Measurements from ENCODE around the gene SLC19A3. TPM values are rescaled to one million over a fixed set of nuclear protein-coding genes. Genes with fewer than 3 reads are reported as not detected.

The SLC19A3 gene
- 3.1 TPM for total RNA-seq

GRCh38 chr2:227717687-227718567 is at the start of gene SLC19A3:
SLC19A3 (minus strand) TSS chr2:227718028; CDS start chr2:227702318, 15,710 bp downstream.

GRCh38 chr2:227745594-227745993 is 27.8 kb upstream of the SLC19A3 start, which contains the start of gene SCYGR8:
SCYGR8 (plus strand) TSS chr2:227745894; CDS start chr2:227745894, 0 bp downstream.

GRCh38 chr2:227728035-227728434 is 10.2 kb upstream of the SLC19A3 start, which contains the start of gene SCYGR7:
SCYGR7 (plus strand) TSS chr2:227728335; CDS start chr2:227728335, 0 bp downstream.

GRCh38 chr2:227724394-227725039 is 6.7 kb upstream of the SLC19A3 start, which contains the start of gene SCYGR6:
SCYGR6 (minus strand) TSS chr2:227724757; CDS start chr2:227724757, 0 bp downstream.

GRCh38 chr2:227666631-227667170 is 51.1 kb downstream of the SLC19A3 start, which contains the start of gene SCYGR5:
SCYGR5 (plus strand) TSS chr2:227666804; CDS start chr2:227666804, 0 bp downstream.

Other genes with a start within 250 kb of the SLC19A3 start
- 73.6 TPM for gene AGFG1, start 245.9 kb downstream of the SLC19A3 start, total RNA-seq
- not detected for gene SCYGR2, start 119.1 kb downstream of the SLC19A3 start, total RNA-seq
- not detected for gene SCYGR3, start 103.2 kb downstream of the SLC19A3 start, total RNA-seq
- not detected for gene SCYGR4, start 100.5 kb downstream of the SLC19A3 start, total RNA-seq
- not detected for gene SCYGR5, start 51.2 kb downstream of the SLC19A3 start, total RNA-seq
- gene SCYGR6, start 6.7 kb upstream of the SLC19A3 start, total RNA-seq, result not detected
- not detected for gene SCYGR7, start 10.3 kb upstream of the SLC19A3 start, total RNA-seq
- gene SCYGR8, start 27.9 kb upstream of the SLC19A3 start, total RNA-seq, result not detected
- not detected for gene CCL20, start 95.8 kb upstream of the SLC19A3 start, total RNA-seq
- 0.44 TPM for gene DAW1, start 153.6 kb upstream of the SLC19A3 start, total RNA-seq

Data from camera-type eye (tissue), 1 donor.